ENCODE measurements around the gene NCS1. TPM values are rescaled to one million over a fixed set of nuclear protein-coding genes. Genes with fewer than 3 reads are reported as not detected.
"Not testable (repeated sequence)": the region's sequence is repeated elsewhere in the genome, so short reads cannot be mapped to it uniquely, and the experiment has no call there.

The NCS1 gene
- total RNA-seq, 1 experiment from 2014 or later, result 58.6 TPM

DNA sequence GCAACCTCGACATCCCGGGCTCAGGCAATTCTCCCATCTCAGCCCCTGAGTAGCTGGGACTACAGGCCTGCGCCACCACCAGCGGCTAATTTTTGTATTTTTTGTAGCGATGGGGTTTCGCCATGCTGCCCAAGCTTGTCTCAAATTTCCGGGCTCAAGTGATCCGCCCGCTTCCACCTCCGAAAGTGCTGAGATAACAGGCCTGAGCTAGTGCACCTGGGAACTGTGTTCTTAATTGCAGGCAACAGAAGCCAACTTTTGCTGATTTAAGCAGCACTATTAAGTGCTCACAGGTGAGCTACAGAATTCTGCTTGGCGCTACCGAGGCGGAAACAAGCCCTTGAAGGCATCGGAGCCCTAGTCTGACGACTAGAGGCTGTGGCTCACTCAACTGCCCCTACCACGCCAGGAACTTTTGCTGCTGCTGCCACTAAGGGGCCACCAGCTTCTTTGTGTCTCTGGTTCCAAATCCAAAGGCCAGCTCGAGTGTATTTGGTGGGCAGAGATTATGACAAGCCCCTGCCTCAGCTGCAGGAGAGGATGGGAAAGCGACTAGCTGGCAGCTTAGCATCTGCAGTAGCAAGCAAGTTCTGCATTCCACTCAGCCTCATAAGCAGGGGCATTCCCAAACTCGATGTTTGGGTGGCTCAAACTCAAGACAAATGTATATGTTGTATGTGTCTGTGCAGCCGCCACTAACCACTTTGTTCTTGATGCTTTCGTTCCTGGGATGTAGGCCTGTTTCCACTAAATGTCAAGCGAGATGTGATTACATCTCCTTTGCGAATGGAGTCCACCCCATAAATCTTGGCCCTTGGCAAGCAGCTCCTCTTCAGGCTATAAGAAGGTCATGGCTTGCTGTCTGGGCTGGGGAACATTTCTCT, 82.8 kb downstream of the NCS1 start:
- Histone ChIP-seq H3K27ac (ENCODE audit: low read depth, low read length, poor library complexity, severe bottlenecking) (no peak overlapping the region), H3K4me1 (ENCODE audit: insufficient read depth, low read length, poor library complexity, severe bottlenecking) (no peaks in the 10 kb centered on the region), H3K4me3 (ENCODE audit: low read depth, low read length, poor library complexity, severe bottlenecking) (no peak overlapping the region), H3K27me3 (replicated peaks; ENCODE audit: insufficient read depth, low read depth, low read length, poor library complexity) (no peaks in the 10 kb centered on the region), H3K36me3 (ENCODE audit: insufficient read depth, low read length, poor library complexity, severe bottlenecking) (no peaks in the 10 kb centered on the region), H3K9me3 (ENCODE audit: low read depth, low read length, poor library complexity, severe bottlenecking) (no peaks in the 10 kb centered on the region)
- BruUV-seq (replicated peaks), result no TSS peak
- no peak for TF ChIP-seq EZH2 (IDR thresholded peaks at IDR 0.05; ENCODE audit: borderline replicate concordance, low read depth, low read length, poor library complexity, severe bottlenecking)
- TF ChIP-seq, protein P1, sequence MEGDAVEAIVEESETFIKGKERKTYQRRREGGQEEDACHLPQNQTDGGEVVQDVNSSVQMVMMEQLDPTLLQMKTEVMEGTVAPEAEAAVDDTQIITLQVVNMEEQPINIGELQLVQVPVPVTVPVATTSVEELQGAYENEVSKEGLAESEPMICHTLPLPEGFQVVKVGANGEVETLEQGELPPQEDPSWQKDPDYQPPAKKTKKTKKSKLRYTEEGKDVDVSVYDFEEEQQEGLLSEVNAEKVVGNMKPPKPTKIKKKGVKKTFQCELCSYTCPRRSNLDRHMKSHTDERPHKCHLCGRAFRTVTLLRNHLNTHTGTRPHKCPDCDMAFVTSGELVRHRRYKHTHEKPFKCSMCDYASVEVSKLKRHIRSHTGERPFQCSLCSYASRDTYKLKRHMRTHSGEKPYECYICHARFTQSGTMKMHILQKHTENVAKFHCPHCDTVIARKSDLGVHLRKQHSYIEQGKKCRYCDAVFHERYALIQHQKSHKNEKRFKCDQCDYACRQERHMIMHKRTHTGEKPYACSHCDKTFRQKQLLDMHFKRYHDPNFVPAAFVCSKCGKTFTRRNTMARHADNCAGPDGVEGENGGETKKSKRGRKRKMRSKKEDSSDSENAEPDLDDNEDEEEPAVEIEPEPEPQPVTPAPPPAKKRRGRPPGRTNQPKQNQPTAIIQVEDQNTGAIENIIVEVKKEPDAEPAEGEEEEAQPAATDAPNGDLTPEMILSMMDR (conservative IDR thresholded peaks at IDR 0.05; ENCODE audit: low read depth, low read length), result no peak
- intact Hi-C loops (cut with micrococcal nuclease; ENCODE audit: unreplicated experiment), result no loop called here
- ChIA-PET POLR2A (ENCODE audit: low non-redundant PET) (no interaction called here), CTCF (no interaction called here)
- no peak for DNase-seq (ENCODE audit: low spot score)

DNA sequence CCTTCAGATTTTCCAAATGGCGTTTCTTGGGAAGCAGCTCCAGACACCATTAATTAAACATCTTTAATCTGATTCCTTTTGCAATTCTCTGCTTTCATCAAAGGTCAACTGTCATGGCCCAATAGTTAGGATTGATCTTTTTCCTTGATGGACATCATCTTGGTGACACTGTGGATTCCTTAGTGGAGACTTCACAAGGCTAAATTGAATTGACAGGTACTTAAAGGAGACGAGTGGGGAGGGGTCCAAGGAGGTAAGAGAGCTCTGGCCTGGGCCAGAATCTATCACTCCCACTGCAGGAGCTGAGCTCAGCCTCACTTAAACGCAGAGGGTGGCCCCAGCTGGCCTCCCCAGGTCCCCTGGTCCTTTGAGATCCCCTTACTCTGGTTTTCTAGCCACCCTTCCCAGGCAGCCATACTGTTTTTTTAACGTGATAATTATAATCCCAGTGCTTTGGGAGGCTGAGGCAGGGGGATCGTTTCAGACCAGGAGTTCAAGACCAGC, 83.5 kb downstream of the NCS1 start:
- TF ChIP-seq, protein P1 (conservative IDR thresholded peaks at IDR 0.05; ENCODE audit: low read depth, low read length), result no peak
- TF ChIP-seq EZH2 (IDR thresholded peaks at IDR 0.05; ENCODE audit: borderline replicate concordance, low read depth, low read length, poor library complexity, severe bottlenecking), result no peak
- BruUV-seq (replicated peaks), result no TSS peak
- no peak overlapping the region for H3K4me3 ChIP-seq (ENCODE audit: low read depth, low read length, poor library complexity, severe bottlenecking)
- no peaks in the 10 kb centered on the region for H3K36me3 ChIP-seq (ENCODE audit: insufficient read depth, low read length, poor library complexity, severe bottlenecking)
- ChIA-PET CTCF (no interaction called here), POLR2A (ENCODE audit: low non-redundant PET) (no interaction called here)
- no peaks in the 10 kb centered on the region for H3K9me3 ChIP-seq (ENCODE audit: low read depth, low read length, poor library complexity, severe bottlenecking)
- no peaks in the 10 kb centered on the region for H3K4me1 ChIP-seq (ENCODE audit: insufficient read depth, low read length, poor library complexity, severe bottlenecking)
- H3K27me3 ChIP-seq (replicated peaks; ENCODE audit: insufficient read depth, low read depth, low read length, poor library complexity), result peaks cover 7% of the 10 kb centered on the region
- intact Hi-C loops (cut with micrococcal nuclease; ENCODE audit: unreplicated experiment), result no loop called here
- H3K27ac ChIP-seq (ENCODE audit: low read depth, low read length, poor library complexity, severe bottlenecking), result no peak overlapping the region
- DNase-seq (ENCODE audit: low spot score), result no peak

DNA sequence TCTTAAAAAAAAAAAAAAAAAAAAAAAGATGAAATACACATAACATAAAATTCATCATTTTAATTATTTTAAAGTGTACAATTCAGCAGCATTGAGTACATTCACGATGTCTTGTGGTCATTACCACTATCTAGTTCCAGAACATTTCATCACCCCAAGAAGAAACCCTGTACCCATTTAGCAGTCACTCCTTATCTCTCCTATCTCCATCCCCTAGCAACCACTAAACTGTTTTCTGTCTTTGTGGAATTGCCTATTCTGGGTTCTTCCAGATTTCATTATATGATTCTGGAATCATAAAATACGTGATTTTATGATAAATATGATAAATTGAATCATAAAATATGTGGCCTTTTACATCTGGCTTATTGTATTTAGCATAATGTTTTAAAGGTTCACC, 84.4 kb downstream of the NCS1 start:
- POLR2A ChIA-PET (ENCODE audit: low non-redundant PET), result no interaction called here
- BruUV-seq (replicated peaks), result no TSS peak

DNA sequence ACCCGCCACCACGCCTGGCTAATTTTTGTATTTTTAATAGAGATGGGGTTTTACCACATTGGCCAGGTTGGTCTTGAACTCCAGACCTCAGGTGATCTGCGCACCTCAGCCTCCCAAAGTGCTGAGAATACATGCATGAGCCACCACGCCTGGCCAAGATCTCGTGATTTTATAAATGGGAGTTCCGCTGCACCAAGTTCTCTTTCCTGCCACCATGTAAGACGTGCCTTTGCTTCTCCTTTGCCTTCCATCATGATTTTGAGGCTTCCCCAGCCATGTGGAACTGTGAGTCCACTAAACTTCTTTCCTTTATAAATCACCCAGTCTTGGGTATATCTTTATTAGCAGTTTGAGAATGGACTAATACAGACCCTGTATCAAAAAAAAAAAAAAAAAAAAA, 85.9 kb downstream of the NCS1 start:
- H3K4me1 ChIP-seq (ENCODE audit: insufficient read depth, low read length, poor library complexity, severe bottlenecking); H3K4me3 ChIP-seq (ENCODE audit: low read depth, low read length, poor library complexity, severe bottlenecking); intact Hi-C loops (cut with micrococcal nuclease; ENCODE audit: unreplicated experiment); BruUV-seq (replicated peaks); H3K9me3 ChIP-seq (ENCODE audit: low read depth, low read length, poor library complexity, severe bottlenecking); H3K27ac ChIP-seq (ENCODE audit: low read depth, low read length, poor library complexity, severe bottlenecking); DNase-seq (ENCODE audit: low spot score); H3K36me3 ChIP-seq (ENCODE audit: insufficient read depth, low read length, poor library complexity, severe bottlenecking); POLR2A ChIA-PET (ENCODE audit: low non-redundant PET): not testable (repeated sequence)
- CTCF ChIA-PET, result interaction anchor here (0.6 kb wide), 1 partner anchor 12 kb away, joined by 14 read pairs; no protein-coding TSS in a partner anchor
- peaks cover 25% of the 10 kb centered on the region for H3K27me3 ChIP-seq (replicated peaks; ENCODE audit: insufficient read depth, low read depth, low read length, poor library complexity)

More for the DNA sequence above, 84.4 kb downstream of the NCS1 start:
- Histone ChIP-seq H3K4me1 (ENCODE audit: insufficient read depth, low read length, poor library complexity, severe bottlenecking) (no peaks in the 10 kb centered on the region), H3K27me3 (replicated peaks; ENCODE audit: insufficient read depth, low read depth, low read length, poor library complexity) (peaks cover 16% of the 10 kb centered on the region), H3K4me3 (ENCODE audit: low read depth, low read length, poor library complexity, severe bottlenecking) (no peak overlapping the region), H3K9me3 (ENCODE audit: low read depth, low read length, poor library complexity, severe bottlenecking) (no peaks in the 10 kb centered on the region), H3K36me3 (ENCODE audit: insufficient read depth, low read length, poor library complexity, severe bottlenecking) (no peaks in the 10 kb centered on the region), H3K27ac (ENCODE audit: low read depth, low read length, poor library complexity, severe bottlenecking) (no peak overlapping the region)
- TF ChIP-seq EZH2 (IDR thresholded peaks at IDR 0.05; ENCODE audit: borderline replicate concordance, low read depth, low read length, poor library complexity, severe bottlenecking), result no peak
- TF ChIP-seq, protein P1 (conservative IDR thresholded peaks at IDR 0.05; ENCODE audit: low read depth, low read length), result no peak
- DNase-seq (ENCODE audit: low spot score), result no peak
- CTCF ChIA-PET, result no interaction called here
- intact Hi-C loops (cut with micrococcal nuclease; ENCODE audit: unreplicated experiment), result no loop called here
